HepG2 (cell line): ENCODE results near the gene GRIP2. TPM values are rescaled to one million over a fixed set of nuclear protein-coding genes. Genes with fewer than 3 reads are reported as not detected.

Experiments used
- ATAC-seq: fragments of 200-7000 bp; cut with Tn5 transposase; 3 replicates; pipeline ENCODE4 v1.9.1; 2020; ENCODE audit warnings: mild to moderate bottlenecking, moderate library complexity
- BruUV-seq: library from RNA; stranded (reverse); fragments of 400-500 nt; replicated peaks from 2 replicates; lab custom pipeline; 2021; lab: Mats Ljungman, UMichigan
- CTCF ChIA-PET: fragments of 300-600 bp; formaldehyde crosslinking; extraction: SDS; loops from one replicate; lab custom pipeline; 2021; ENCODE audit warnings: low total read pairs, inconsistent platforms, low intra/inter-chr PET ratio; lab: Yijun Ruan, JAX
- POLR2A ChIA-PET: fragments of 350-600 bp; sonication (Branson Sonifier 250); formaldehyde crosslinking; loops from one replicate; lab custom pipeline; 2020; ENCODE audit warnings: antibody characterized with exemption, inconsistent platforms; lab: Yijun Ruan, JAX
- DNase-seq: peaks from one replicate; pipeline ENCODE4 v3.0.0-alpha.2; 2015; ENCODE audit warnings: low spot score
- FAIRE-seq: peaks from 3 replicates; lab custom pipeline; 2011; peaks lifted over from hg19 to GRCh38; lab: Jason Lieb, UNC
- H2AFZ ChIP-seq: one replicate; pipeline ENCODE4 v1.6.1; 2011; ENCODE audit warnings: low read length, inconsistent platforms
- H3K27ac ChIP-seq: fragments of 300-600 bp; 3 replicates; pipeline ENCODE4 v1.8.0; 2011; ENCODE audit warnings: mixed run types, mild to moderate bottlenecking, mixed read lengths, low read length, inconsistent platforms; ENCODE audit not compliant: insufficient read depth; ENCODE audit errors: extremely low read length
- H3K27me3 ChIP-seq, 2 experiments: fragments of 200-600 bp in 1 of 2; 2 replicates in 1 of 2; 3 replicates in 1 of 2; pipeline versions ENCODE4 v1.6.0 to v1.8.0; 2011; ENCODE audit warnings: low read length in 2 of 2, mild to moderate bottlenecking in 2 of 2, moderate library complexity in 2 of 2, inconsistent platforms in 1 of 2; ENCODE audit not compliant: insufficient read depth in 2 of 2, control insufficient read depth in 1 of 2
- H3K36me3 ChIP-seq, 2 experiments: fragments of 200-600 bp in 1 of 2; replicated peaks in 1 of 2; 2 replicates in 1 of 2; 3 replicates in 1 of 2; pipeline versions ENCODE4 v1.5.1 to v1.8.0; 2011; ENCODE audit warnings: low read length in 2 of 2, inconsistent platforms in 1 of 2; ENCODE audit not compliant: insufficient read depth in 2 of 2, control insufficient read depth in 1 of 2
- H3K4me1 ChIP-seq: 2 replicates; pipeline ENCODE4 v1.5.1; 2012; ENCODE audit warnings: low read length, inconsistent platforms; ENCODE audit not compliant: insufficient read depth
- H3K4me2 ChIP-seq: 2 replicates; pipeline ENCODE4 v1.6.0; 2011; ENCODE audit warnings: low read depth, low read length, inconsistent platforms
- H3K4me3 ChIP-seq, 3 experiments: fragments of 200-600 bp in 1 of 3; sonication (generic), shearing (Covaris generic) in 1 of 3; replicated peaks in 1 of 3; 2 replicates each; pipeline ENCODE4 v1.5.1; 2011 to 2016; ENCODE audit warnings: low read length in 3 of 3, inconsistent platforms in 2 of 3, low read depth in 2 of 3, mild to moderate bottlenecking in 2 of 3, control low read depth in 1 of 3, mixed read lengths in 1 of 3; ENCODE audit not compliant: insufficient read depth in 1 of 3
- H3K79me2 ChIP-seq: one replicate; pipeline ENCODE4 v1.6.1; 2011; ENCODE audit warnings: low read length, inconsistent platforms; ENCODE audit not compliant: insufficient read depth
- H3K9ac ChIP-seq: 2 replicates; pipeline ENCODE4 v1.6.0; 2011; ENCODE audit warnings: mild to moderate bottlenecking, low read depth, low read length, inconsistent platforms; ENCODE audit not compliant: insufficient read depth
- H3K9me3 ChIP-seq: 2 replicates; pipeline ENCODE4 v1.5.1; 2012; ENCODE audit warnings: mild to moderate bottlenecking, low read length
- H4K20me1 ChIP-seq: 2 replicates; pipeline ENCODE4 v1.6.0; 2011; ENCODE audit warnings: inconsistent platforms, mild to moderate bottlenecking, low read length, moderate library complexity; ENCODE audit not compliant: insufficient read depth
- HCFC1 ChIP-seq: fragments of 150-350 bp; IDR thresholded peaks from 2 replicates; pipeline ENCODE4 v1.6.1; 2014; ENCODE audit warnings: low read depth, low read length
- ISX ChIP-seq: sonication (generic); formaldehyde crosslinking; conservative IDR thresholded peaks from 2 replicates; pipeline ENCODE4 v1.5.0; 2020; ENCODE audit warnings: missing genetic modification reagents
- MED8 ChIP-seq: sonication (generic); formaldehyde crosslinking; IDR thresholded peaks from 2 replicates; pipeline ENCODE4 v1.8.1; 2023; ENCODE audit warnings: mild to moderate bottlenecking, missing genetic modification reagents; ENCODE audit not compliant: insufficient replicate concordance
- PITX1 ChIP-seq: sonication (generic); formaldehyde crosslinking; IDR thresholded peaks from 2 replicates; pipeline ENCODE4 v1.5.1; 2020; ENCODE audit warnings: mild to moderate bottlenecking, missing genetic modification reagents
- PLRG1 ChIP-seq: fragments of 450-650 bp; conservative IDR thresholded peaks from 2 replicates; pipeline ENCODE4 v1.6.1; 2016
- XRCC5 ChIP-seq: fragments of 200-400 bp; formaldehyde crosslinking; optimal IDR thresholded peaks from 2 replicates; pipeline ENCODE3; 2017; ENCODE audit warnings: mild to moderate bottlenecking, low read length
- ZNF253 ChIP-seq: sonication (generic); formaldehyde crosslinking; IDR thresholded peaks from 2 replicates; pipeline ENCODE4 v1.8.0; 2022; ENCODE audit warnings: mild to moderate bottlenecking, missing genetic modification reagents, borderline replicate concordance
- ZNF263 ChIP-seq: sonication (generic); formaldehyde crosslinking; IDR thresholded peaks from 2 replicates; pipeline ENCODE4 v1.4.0; 2020; ENCODE audit warnings: missing genetic modification reagents
- ZNF354B ChIP-seq: sonication (generic); formaldehyde crosslinking; IDR thresholded peaks from 2 replicates; pipeline ENCODE4 v1.8.0; 2022; ENCODE audit warnings: mild to moderate bottlenecking, missing genetic modification reagents
- ZNF451 ChIP-seq: sonication (generic); formaldehyde crosslinking; IDR thresholded peaks from 2 replicates; pipeline ENCODE4 v1.5.0; 2020; ENCODE audit warnings: mild to moderate bottlenecking, missing genetic modification reagents
- ZNF546 ChIP-seq: sonication (generic); formaldehyde crosslinking; conservative IDR thresholded peaks from 2 replicates; pipeline ENCODE4 v1.8.1; 2023; ENCODE audit warnings: mild to moderate bottlenecking, missing genetic modification reagents
- ZSCAN21 ChIP-seq: sonication (generic); formaldehyde crosslinking; IDR thresholded peaks from 2 replicates; pipeline ENCODE4 v1.8.0; 2022; ENCODE audit warnings: mild to moderate bottlenecking, missing genetic modification reagents, moderate library complexity, borderline replicate concordance
- WGBS: methylation state at CpG from one replicate; pipeline ENCODE4 v1.1.6; 2017; ENCODE audit warnings: low lambda C conversion rate; 5-methylcytosine and 5-hydroxymethylcytosine counted together
- in situ Hi-C: cut with HindIII; loops from 2 replicates; pipeline ENCODE4 v1.10.0; 2017; ENCODE audit warnings: low pct_unique_long_range_greater_than_20kb; ENCODE audit not compliant: extremely low pct_ligation_motif_present
- intact Hi-C: fragments of 100-400 bp; cut with micrococcal nuclease; formaldehyde crosslinking; loops from one replicate; pipeline ENCODE4 v1.10.0; 2022; ENCODE audit not compliant: unreplicated experiment
- polyA plus RNA-seq, 8 experiments: library from polyadenylated mRNA; depleted of rRNA in 3 of 8; stranded (reverse) in 7 of 8; unstranded in 1 of 8; fragments of >200 nt; fragmentation: Illumina TruSeq in 4 of 8; extraction: Trizol in 4 of 8; gene quantifications; 2 replicates each; pipeline versions ENCODE4 v1.2.1 to v1.2.3, GENCODE V29; 2011 to 2016; ENCODE audit warnings: low read depth in 4 of 8, missing spikeins in 1 of 8, mixed read lengths in 1 of 8; ENCODE audit not compliant: insufficient read depth in 1 of 8
- total RNA-seq, 5 experiments: library from RNA; depleted of rRNA; stranded (reverse); fragments of >200 nt; fragmentation: Illumina TruSeq; extraction: Trizol; gene quantifications; 2 replicates each; pipeline ENCODE4 v1.2.3, GENCODE V29; 2016; ENCODE audit warnings: low read depth in 1 of 5
- TF ChIP-seq, protein P1 (sequence below): sonication (generic); formaldehyde crosslinking; IDR thresholded peaks from 2 replicates; pipeline ENCODE4 v1.4.0; 2020; ENCODE audit warnings: mild to moderate bottlenecking, missing genetic modification reagents
- TF ChIP-seq, protein P2 (sequence below): sonication (generic); formaldehyde crosslinking; IDR thresholded peaks from 2 replicates; pipeline ENCODE4 v1.8.0; 2022; ENCODE audit warnings: mild to moderate bottlenecking, missing genetic modification reagents, borderline replicate concordance

GRIP2 gene
- total and polyA plus RNA-seq, 2 of the 13 experiments (the other 11 are each of a cell fraction or from before 2014, with no cell fraction given) = 0.11 to 0.24 TPM

DNA sequence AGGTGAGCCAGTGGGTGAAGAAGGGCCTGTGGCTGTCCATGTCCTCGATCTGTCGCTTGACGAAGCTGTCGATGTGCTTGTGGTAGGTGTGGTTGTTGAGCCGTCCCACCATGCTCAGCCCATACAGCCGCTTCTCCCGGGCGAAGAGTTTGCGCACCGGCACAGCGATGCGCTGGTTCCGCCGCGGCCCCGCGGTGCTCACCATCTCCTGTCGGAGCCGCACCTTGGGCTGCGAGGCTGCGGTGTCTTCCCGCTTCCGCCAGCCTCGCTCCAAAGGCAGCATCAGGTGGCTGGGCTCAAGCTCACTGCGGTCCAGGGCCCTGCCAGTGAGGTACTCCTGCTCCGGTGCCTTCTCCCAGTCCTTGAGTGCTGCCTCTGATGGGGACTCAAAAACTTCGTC lies 34.0 kb upstream of the GRIP2 start:
- Histone ChIP-seq H3K27ac (no peak overlapping the region), H2AFZ (no peak overlapping the region)
- no peak for FAIRE-seq
- no peak for ATAC-seq
- TF ChIP-seq, protein P1, sequence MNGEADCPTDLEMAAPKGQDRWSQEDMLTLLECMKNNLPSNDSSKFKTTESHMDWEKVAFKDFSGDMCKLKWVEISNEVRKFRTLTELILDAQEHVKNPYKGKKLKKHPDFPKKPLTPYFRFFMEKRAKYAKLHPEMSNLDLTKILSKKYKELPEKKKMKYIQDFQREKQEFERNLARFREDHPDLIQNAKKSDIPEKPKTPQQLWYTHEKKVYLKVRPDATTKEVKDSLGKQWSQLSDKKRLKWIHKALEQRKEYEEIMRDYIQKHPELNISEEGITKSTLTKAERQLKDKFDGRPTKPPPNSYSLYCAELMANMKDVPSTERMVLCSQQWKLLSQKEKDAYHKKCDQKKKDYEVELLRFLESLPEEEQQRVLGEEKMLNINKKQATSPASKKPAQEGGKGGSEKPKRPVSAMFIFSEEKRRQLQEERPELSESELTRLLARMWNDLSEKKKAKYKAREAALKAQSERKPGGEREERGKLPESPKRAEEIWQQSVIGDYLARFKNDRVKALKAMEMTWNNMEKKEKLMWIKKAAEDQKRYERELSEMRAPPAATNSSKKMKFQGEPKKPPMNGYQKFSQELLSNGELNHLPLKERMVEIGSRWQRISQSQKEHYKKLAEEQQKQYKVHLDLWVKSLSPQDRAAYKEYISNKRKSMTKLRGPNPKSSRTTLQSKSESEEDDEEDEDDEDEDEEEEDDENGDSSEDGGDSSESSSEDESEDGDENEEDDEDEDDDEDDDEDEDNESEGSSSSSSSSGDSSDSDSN (CRISPR knock-in tag) = no peak
- no peak for TF ChIP-seq ZNF354B (CRISPR knock-in tag)
- no peak for TF ChIP-seq MED8 (CRISPR knock-in tag)
- TF ChIP-seq, protein P2, sequence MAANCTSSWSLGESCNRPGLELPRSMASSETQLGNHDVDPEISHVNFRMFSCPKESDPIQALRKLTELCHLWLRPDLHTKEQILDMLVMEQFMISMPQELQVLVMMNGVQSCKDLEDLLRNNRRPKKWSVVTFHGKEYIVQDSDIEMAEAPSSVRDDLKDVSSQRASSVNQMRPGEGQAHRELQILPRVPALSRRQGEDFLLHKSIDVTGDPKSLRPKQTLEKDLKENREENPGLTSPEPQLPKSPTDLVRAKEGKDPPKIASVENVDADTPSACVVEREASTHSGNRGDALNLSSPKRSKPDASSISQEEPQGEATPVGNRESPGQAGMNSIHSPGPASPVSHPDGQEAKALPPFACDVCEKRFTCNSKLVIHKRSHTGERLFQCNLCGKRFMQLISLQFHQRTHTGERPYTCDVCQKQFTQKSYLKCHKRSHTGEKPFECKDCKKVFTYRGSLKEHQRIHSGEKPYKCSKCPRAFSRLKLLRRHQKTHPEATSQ (CRISPR knock-in tag) = no peak
- TF ChIP-seq HCFC1 = no peak
- TF ChIP-seq ZNF546 = no peak
- TF ChIP-seq ZNF253 (CRISPR knock-in tag) = no peak
- TF ChIP-seq ISX (CRISPR knock-in tag) = no peak
- TF ChIP-seq ZNF263 (CRISPR knock-in tag) = no peak
- no peak for TF ChIP-seq PLRG1
- no peak for TF ChIP-seq ZNF451
- TF ChIP-seq XRCC5 = no peak
- TF ChIP-seq PITX1 (CRISPR knock-in tag) = no peak
- TF ChIP-seq ZSCAN21 = no peak
- TF ChIP-seq, all 625 proteins: peak for 0
- H3K79me2 ChIP-seq = no peaks in the 10 kb centered on the region
- H4K20me1 ChIP-seq = no peaks in the 10 kb centered on the region; the same call in 1 of the 2 replicates
- ChIA-PET POLR2A (no interaction called here), CTCF (no interaction called here)
- no TSS peak for BruUV-seq
- H3K4me2 ChIP-seq = no peak overlapping the region
- WGBS = 60% methylated on average over 2 of the region's 27 CpGs
- H3K36me3 ChIP-seq = no peaks in the 10 kb centered on the region
- DNase-seq = no peak
- H3K9me3 ChIP-seq = no peaks in the 10 kb centered on the region
- in situ Hi-C loops (no loop called here), intact Hi-C loops (no loop called here)
- H3K4me3 ChIP-seq = no peak overlapping the region
- peaks cover 1 to 18% of the 10 kb centered on the region in 2 experiments; a peak in 2 of 5 replicates for H3K27me3 ChIP-seq
- no peak overlapping the region for H3K9ac ChIP-seq
- no peaks in the 10 kb centered on the region for H3K4me1 ChIP-seq
